Measurements from ENCODE around the gene HCRTR2. TPM values are rescaled to one million over a fixed set of nuclear protein-coding genes. Genes with fewer than 3 reads are reported as not detected.

HCRTR2 gene
- total and polyA plus RNA-seq, 2 of the 8 experiments (the other 6 are each of a cell fraction or from before 2014, with no cell fraction given) = 0.19 to 0.23 TPM

DNA sequence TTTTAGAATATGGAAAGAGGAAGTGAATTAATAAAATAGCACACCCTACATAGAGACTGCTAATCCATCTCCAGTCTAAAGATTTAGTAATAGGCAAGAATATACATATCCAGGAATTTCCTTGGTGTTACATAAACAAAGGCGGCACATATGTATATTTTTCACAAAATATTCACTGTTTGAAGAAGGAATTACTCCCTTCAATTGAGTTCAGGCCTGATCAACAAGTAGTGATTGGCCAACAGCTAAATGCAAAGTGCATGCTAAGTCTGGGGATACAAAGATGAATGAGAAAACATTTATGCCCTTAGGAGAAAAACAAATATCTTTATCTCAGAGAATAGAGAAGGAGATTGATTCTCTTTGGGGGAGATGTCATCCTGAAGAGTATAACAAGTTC lies 6.5 kb upstream of the HCRTR2 start (continued):
- TF ChIP-seq CBX8 (IDR thresholded peaks at IDR 0.05; ENCODE audit: borderline replicate concordance, low read depth, low read length) (no peak), POLR2AphosphoS5 (IDR thresholded peaks at IDR 0.05; ENCODE audit: low read depth, low read length) (no peak), TAF7 (optimal IDR thresholded peaks at IDR 0.05; ENCODE audit: borderline replicate concordance, low read depth, low read length) (no peak), JUND (IDR thresholded peaks at IDR 0.05; ENCODE audit: low read length) (no peak), HDAC6 (IDR thresholded peaks at IDR 0.05; ENCODE audit: low read depth, low read length) (no peak), CHD2 (IDR thresholded peaks at IDR 0.05; ENCODE audit: low read length) (no peak), CTBP2 (IDR thresholded peaks at IDR 0.05; ENCODE audit: borderline replicate concordance, insufficient read depth, insufficient read length, low read length) (no peak)
- TF ChIP-seq, protein P1, sequence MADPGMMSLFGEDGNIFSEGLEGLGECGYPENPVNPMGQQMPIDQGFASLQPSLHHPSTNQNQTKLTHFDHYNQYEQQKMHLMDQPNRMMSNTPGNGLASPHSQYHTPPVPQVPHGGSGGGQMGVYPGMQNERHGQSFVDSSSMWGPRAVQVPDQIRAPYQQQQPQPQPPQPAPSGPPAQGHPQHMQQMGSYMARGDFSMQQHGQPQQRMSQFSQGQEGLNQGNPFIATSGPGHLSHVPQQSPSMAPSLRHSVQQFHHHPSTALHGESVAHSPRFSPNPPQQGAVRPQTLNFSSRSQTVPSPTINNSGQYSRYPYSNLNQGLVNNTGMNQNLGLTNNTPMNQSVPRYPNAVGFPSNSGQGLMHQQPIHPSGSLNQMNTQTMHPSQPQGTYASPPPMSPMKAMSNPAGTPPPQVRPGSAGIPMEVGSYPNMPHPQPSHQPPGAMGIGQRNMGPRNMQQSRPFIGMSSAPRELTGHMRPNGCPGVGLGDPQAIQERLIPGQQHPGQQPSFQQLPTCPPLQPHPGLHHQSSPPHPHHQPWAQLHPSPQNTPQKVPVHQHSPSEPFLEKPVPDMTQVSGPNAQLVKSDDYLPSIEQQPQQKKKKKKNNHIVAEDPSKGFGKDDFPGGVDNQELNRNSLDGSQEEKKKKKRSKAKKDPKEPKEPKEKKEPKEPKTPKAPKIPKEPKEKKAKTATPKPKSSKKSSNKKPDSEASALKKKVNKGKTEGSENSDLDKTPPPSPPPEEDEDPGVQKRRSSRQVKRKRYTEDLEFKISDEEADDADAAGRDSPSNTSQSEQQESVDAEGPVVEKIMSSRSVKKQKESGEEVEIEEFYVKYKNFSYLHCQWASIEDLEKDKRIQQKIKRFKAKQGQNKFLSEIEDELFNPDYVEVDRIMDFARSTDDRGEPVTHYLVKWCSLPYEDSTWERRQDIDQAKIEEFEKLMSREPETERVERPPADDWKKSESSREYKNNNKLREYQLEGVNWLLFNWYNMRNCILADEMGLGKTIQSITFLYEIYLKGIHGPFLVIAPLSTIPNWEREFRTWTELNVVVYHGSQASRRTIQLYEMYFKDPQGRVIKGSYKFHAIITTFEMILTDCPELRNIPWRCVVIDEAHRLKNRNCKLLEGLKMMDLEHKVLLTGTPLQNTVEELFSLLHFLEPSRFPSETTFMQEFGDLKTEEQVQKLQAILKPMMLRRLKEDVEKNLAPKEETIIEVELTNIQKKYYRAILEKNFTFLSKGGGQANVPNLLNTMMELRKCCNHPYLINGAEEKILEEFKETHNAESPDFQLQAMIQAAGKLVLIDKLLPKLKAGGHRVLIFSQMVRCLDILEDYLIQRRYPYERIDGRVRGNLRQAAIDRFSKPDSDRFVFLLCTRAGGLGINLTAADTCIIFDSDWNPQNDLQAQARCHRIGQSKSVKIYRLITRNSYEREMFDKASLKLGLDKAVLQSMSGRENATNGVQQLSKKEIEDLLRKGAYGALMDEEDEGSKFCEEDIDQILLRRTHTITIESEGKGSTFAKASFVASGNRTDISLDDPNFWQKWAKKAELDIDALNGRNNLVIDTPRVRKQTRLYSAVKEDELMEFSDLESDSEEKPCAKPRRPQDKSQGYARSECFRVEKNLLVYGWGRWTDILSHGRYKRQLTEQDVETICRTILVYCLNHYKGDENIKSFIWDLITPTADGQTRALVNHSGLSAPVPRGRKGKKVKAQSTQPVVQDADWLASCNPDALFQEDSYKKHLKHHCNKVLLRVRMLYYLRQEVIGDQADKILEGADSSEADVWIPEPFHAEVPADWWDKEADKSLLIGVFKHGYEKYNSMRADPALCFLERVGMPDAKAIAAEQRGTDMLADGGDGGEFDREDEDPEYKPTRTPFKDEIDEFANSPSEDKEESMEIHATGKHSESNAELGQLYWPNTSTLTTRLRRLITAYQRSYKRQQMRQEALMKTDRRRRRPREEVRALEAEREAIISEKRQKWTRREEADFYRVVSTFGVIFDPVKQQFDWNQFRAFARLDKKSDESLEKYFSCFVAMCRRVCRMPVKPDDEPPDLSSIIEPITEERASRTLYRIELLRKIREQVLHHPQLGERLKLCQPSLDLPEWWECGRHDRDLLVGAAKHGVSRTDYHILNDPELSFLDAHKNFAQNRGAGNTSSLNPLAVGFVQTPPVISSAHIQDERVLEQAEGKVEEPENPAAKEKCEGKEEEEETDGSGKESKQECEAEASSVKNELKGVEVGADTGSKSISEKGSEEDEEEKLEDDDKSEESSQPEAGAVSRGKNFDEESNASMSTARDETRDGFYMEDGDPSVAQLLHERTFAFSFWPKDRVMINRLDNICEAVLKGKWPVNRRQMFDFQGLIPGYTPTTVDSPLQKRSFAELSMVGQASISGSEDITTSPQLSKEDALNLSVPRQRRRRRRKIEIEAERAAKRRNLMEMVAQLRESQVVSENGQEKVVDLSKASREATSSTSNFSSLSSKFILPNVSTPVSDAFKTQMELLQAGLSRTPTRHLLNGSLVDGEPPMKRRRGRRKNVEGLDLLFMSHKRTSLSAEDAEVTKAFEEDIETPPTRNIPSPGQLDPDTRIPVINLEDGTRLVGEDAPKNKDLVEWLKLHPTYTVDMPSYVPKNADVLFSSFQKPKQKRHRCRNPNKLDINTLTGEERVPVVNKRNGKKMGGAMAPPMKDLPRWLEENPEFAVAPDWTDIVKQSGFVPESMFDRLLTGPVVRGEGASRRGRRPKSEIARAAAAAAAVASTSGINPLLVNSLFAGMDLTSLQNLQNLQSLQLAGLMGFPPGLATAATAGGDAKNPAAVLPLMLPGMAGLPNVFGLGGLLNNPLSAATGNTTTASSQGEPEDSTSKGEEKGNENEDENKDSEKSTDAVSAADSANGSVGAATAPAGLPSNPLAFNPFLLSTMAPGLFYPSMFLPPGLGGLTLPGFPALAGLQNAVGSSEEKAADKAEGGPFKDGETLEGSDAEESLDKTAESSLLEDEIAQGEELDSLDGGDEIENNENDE (IDR thresholded peaks at IDR 0.05; ENCODE audit: insufficient replicate concordance, low read length) = no peak

Measured in H1 (cell line).